HG03045 (cell line): ENCODE results near the gene USP37.
A peak's percentile ranks its signal among the peaks of the same experiment; 100 is the strongest.

Source experiments
- ATAC-seq: cut with Tn5 transposase; IDR thresholded peaks from one replicate; pipeline ENCODE4 v1.9.1; 2021; ENCODE audit warnings: mild to moderate bottlenecking, moderate library complexity; ENCODE audit not compliant: unreplicated experiment

USP37 gene

GRCh38 chr2:218568190-218569037 lies at the start of gene USP37, which contains the start of gene CNOT9:
USP37 (minus strand) TSS chr2:218568351; CDS start chr2:218558653, 9,698 bp downstream.
CNOT9 (plus strand) TSS chr2:218568839; CDS start chr2:218568955, 116 bp downstream.
- ATAC-seq: peak; percentile 82

GRCh38 chr2:218615868-218616315 lies 47.7 kb upstream of the USP37 start:
- ATAC-seq: no peak

- ATAC-seq: no peak
Measured at GRCh38 chr2:218607436-218608115, 39.4 kb upstream of the USP37 start, which contains the start of gene PLCD4. PLCD4 (plus strand) TSS chr2:218607899; CDS start chr2:218615740, 7,841 bp downstream.

- no peak for ATAC-seq
Measured at GRCh38 chr2:218605432-218605831, 37.3 kb upstream of the USP37 start.

GRCh38 chr2:218585541-218585940 lies 17.4 kb upstream of the USP37 start:
- no peak for ATAC-seq

GRCh38 chr2:218583983-218584850 lies 16.1 kb upstream of the USP37 start:
- no peak for ATAC-seq

GRCh38 chr2:218582076-218582475 lies 13.9 kb upstream of the USP37 start:
- ATAC-seq: no peak

- no peak for ATAC-seq
Measured at GRCh38 chr2:218578272-218578877, 10.2 kb upstream of the USP37 start.

- no peak for ATAC-seq
Measured at GRCh38 chr2:218577482-218578220, 9.5 kb upstream of the USP37 start.

GRCh38 chr2:218576854-218577253 lies 8.7 kb upstream of the USP37 start:
- ATAC-seq: no peak

- ATAC-seq: no peak
Measured at GRCh38 chr2:218570850-218571249, 2.7 kb upstream of the USP37 start.

- ATAC-seq: no peak
Measured at GRCh38 chr2:218569661-218570500, 1.7 kb upstream of the USP37 start.

GRCh38 chr2:218569038-218569431 lies 884 bp upstream of the USP37 start:
- ATAC-seq: peak; percentile 28

GRCh38 chr2:218567797-218568189 lies 358 bp downstream of the USP37 start:
- ATAC-seq: peak; percentile 40

- ATAC-seq: no peak
Measured at GRCh38 chr2:218566296-218566695, 1.9 kb downstream of the USP37 start.

GRCh38 chr2:218564056-218564455 lies 4.1 kb downstream of the USP37 start:
- no peak for ATAC-seq

GRCh38 chr2:218558986-218559385 lies 9.2 kb downstream of the USP37 start:
- ATAC-seq: no peak

- no peak for ATAC-seq
Measured at GRCh38 chr2:218557941-218558340, 10.2 kb downstream of the USP37 start.

- ATAC-seq: no peak
Measured at GRCh38 chr2:218555527-218555926, 12.6 kb downstream of the USP37 start.
